NB4 (cell line): ENCODE results near the gene MMS22L.
A peak's percentile ranks its signal among the peaks of the same experiment; 100 is the strongest.
"Not testable (repeated sequence)": the region's sequence is repeated elsewhere in the genome, so short reads cannot be mapped to it uniquely, and the experiment has no call there.

Source experiments
- DNase-seq: peaks from one replicate; pipeline ENCODE4 v3.0.0; 2010; ENCODE audit warnings: low read depth
- H3K4me3 ChIP-seq: one replicate; pipeline ENCODE4 v1.5.1; 2011; ENCODE audit warnings: mild to moderate bottlenecking, low read depth, low read length, moderate library complexity
- MYC ChIP-seq: IDR thresholded peaks from 2 replicates; pipeline ENCODE4 v1.6.1; 2011; ENCODE audit warnings: low read depth, low read length
- POLR2A ChIP-seq: IDR thresholded peaks from 2 replicates; pipeline ENCODE4 v1.6.1; 2011; ENCODE audit warnings: mild to moderate bottlenecking; ENCODE audit not compliant: insufficient read length; ENCODE audit errors: extremely low read depth
- TF ChIP-seq, protein P1 (sequence below): IDR thresholded peaks from 2 replicates; pipeline ENCODE4 v1.6.1; 2011; ENCODE audit warnings: low read depth, low read length
- TF ChIP-seq, protein P2 (sequence below): IDR thresholded peaks from one replicate; pipeline ENCODE4 v1.5.1; 2012; ENCODE audit warnings: low read depth, low read length

MMS22L gene

GRCh38 chr6:97176468-97176867 is 106.5 kb downstream of the MMS22L start:
- TF ChIP-seq POLR2A (no peak), MYC (no peak)
- TF ChIP-seq, protein P1, sequence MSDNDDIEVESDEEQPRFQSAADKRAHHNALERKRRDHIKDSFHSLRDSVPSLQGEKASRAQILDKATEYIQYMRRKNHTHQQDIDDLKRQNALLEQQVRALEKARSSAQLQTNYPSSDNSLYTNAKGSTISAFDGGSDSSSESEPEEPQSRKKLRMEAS = no peak
- TF ChIP-seq, protein P2, sequence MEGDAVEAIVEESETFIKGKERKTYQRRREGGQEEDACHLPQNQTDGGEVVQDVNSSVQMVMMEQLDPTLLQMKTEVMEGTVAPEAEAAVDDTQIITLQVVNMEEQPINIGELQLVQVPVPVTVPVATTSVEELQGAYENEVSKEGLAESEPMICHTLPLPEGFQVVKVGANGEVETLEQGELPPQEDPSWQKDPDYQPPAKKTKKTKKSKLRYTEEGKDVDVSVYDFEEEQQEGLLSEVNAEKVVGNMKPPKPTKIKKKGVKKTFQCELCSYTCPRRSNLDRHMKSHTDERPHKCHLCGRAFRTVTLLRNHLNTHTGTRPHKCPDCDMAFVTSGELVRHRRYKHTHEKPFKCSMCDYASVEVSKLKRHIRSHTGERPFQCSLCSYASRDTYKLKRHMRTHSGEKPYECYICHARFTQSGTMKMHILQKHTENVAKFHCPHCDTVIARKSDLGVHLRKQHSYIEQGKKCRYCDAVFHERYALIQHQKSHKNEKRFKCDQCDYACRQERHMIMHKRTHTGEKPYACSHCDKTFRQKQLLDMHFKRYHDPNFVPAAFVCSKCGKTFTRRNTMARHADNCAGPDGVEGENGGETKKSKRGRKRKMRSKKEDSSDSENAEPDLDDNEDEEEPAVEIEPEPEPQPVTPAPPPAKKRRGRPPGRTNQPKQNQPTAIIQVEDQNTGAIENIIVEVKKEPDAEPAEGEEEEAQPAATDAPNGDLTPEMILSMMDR = no peak
- no peak overlapping the region for H3K4me3 ChIP-seq
- DNase-seq = no peak

DNA sequence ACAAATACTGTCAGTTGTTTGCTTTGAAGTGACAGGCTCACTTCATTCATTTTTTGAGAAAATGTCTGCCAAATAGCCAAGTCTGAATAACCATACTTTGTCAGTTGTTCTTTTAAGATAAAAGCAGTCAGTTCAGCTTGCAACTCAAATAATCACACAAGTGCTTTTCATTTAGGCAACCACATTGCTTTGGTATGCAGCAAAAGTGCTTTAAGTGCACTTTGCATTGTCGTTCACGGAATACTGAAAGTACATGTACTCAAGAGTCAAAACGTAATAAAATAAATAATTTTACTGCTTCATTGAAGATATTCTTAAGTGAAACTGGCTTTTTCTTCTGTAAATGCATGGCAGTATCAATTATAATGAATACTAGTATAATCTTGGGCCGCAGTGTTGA is 107.2 kb downstream of the MMS22L start:
- no peak for DNase-seq
- no peak for TF ChIP-seq POLR2A
- TF ChIP-seq, protein P2 = no peak
- no peak for TF ChIP-seq MYC
- TF ChIP-seq, protein P1 = no peak
- no peak overlapping the region for H3K4me3 ChIP-seq

GRCh38 chr6:97174471-97174870 is 108.5 kb downstream of the MMS22L start:
- TF ChIP-seq, protein P2 = no peak
- DNase-seq = no peak
- no peak overlapping the region for H3K4me3 ChIP-seq

- peak; percentile 20 for DNase-seq
- TF ChIP-seq, protein P1 = no peak
- H3K4me3 ChIP-seq = no peak overlapping the region
Measured at GRCh38 chr6:97160280-97160679, 122.7 kb downstream of the MMS22L start.

GRCh38 chr6:97155447-97155846 is 127.6 kb downstream of the MMS22L start:
- not testable (repeated sequence) for DNase-seq, H3K4me3 ChIP-seq

DNA sequence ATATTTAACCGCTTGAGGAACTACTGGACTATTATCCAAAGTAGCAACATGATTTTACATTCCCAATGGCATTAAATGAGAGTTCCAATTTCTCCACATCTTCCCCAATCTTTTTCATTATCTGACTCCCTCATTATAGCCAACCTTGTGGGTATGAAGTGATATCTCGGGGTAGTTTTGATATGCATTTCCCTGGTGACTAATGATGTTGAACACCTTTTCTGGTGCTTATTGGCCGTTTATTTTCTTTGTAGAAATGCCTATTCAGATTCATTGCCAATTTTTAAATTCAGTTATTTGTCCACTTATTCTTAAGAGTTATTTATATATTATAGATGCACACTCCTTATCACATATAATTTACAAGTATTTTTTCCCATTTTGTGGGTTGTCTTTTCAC is 129.0 kb downstream of the MMS22L start:
- no peak for DNase-seq
- no peak overlapping the region for H3K4me3 ChIP-seq
- TF ChIP-seq, protein P1 = no peak

DNA sequence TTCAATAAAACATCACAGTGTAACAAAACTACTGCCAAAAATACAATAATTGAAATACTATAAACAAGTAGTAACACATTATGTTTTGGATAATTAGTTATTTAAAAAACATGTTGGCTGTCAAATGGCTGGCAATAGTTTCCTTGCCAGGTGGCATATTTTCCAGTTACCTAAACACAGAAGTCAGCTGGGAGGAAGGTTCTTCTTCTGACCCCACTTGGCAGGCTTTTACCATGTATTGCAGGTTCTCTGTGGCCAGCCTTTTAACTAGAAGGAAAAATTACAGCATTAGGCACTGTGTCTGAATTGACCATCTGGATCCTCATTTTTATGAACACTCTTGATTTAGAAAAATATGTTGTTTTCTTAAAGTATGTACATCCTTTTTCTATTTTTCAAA is 131.4 kb downstream of the MMS22L start:
- no peak overlapping the region for H3K4me3 ChIP-seq
- TF ChIP-seq, protein P2 = no peak
- TF ChIP-seq MYC (no peak), POLR2A (no peak)
- TF ChIP-seq, protein P1 = no peak
- no peak for DNase-seq

GRCh38 chr6:97150932-97151331 is 132.1 kb downstream of the MMS22L start:
- no peak for DNase-seq
- H3K4me3 ChIP-seq = no peak overlapping the region
- TF ChIP-seq, protein P2 = no peak
- TF ChIP-seq, protein P1 = no peak
- TF ChIP-seq MYC (no peak), POLR2A (no peak)
